IPS-15b (cell line): ENCODE data around the gene FAM50A.

ENCODE experiments used
- H3K27me3 ChIP-seq: one replicate; pipeline ENCODE4 v1.6.1; 2013; ENCODE audit warnings: low read length; ENCODE audit not compliant: control insufficient read depth, insufficient read depth
- H3K36me3 ChIP-seq: one replicate; pipeline ENCODE4 v1.6.1; 2013; ENCODE audit warnings: low read length; ENCODE audit not compliant: control insufficient read depth, insufficient read depth
- H3K4me1 ChIP-seq: one replicate; pipeline ENCODE4 v1.6.1; 2013; ENCODE audit warnings: mild to moderate bottlenecking, low read length; ENCODE audit not compliant: control insufficient read depth, insufficient read depth
- H3K4me3 ChIP-seq: one replicate; pipeline ENCODE4 v1.5.1; 2013; ENCODE audit warnings: low read depth, low read length
- H3K9ac ChIP-seq: one replicate; pipeline ENCODE4 v1.6.1; 2013; ENCODE audit warnings: low read depth, mild to moderate bottlenecking, low read length
- H3K9me3 ChIP-seq: one replicate; pipeline ENCODE4 v1.6.1; 2013; ENCODE audit warnings: mild to moderate bottlenecking, low read length; ENCODE audit not compliant: control insufficient read depth, insufficient read depth

The FAM50A gene

DNA sequence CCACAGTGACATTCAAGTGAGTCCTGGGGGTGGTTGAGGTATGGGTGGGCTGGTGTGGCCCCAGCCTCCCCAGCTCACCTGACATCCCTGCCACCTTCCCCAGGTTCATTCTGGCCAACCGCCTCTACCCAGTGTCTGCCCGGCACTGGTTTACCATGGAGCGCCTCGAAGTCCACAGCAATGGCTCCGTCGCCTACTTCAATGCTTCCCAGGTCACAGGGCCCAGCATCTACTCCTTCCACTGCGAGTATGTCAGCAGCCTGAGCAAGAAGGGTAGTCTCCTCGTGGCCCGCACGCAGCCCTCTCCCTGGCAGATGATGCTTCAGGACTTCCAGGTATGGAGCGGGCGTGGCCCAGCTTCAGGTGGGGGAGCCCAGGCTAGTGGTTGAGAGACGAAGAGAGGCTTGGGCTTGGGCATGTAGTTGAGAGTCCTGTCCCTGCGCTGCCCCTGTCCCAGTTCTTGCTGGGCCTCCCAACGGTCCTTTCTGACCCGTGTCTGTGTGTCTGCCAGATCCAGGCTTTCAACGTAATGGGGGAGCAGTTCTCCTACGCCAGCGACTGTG, 8.7 kb upstream of the FAM50A start:
- Histone ChIP-seq H3K4me3 (no peak overlapping the region), H3K36me3 (peaks cover 28% of the 10 kb centered on the region), H3K9me3 (no peaks in the 10 kb centered on the region), H3K27me3 (no peaks in the 10 kb centered on the region), H3K4me1 (no peaks in the 10 kb centered on the region), H3K9ac (no peak overlapping the region)

DNA sequence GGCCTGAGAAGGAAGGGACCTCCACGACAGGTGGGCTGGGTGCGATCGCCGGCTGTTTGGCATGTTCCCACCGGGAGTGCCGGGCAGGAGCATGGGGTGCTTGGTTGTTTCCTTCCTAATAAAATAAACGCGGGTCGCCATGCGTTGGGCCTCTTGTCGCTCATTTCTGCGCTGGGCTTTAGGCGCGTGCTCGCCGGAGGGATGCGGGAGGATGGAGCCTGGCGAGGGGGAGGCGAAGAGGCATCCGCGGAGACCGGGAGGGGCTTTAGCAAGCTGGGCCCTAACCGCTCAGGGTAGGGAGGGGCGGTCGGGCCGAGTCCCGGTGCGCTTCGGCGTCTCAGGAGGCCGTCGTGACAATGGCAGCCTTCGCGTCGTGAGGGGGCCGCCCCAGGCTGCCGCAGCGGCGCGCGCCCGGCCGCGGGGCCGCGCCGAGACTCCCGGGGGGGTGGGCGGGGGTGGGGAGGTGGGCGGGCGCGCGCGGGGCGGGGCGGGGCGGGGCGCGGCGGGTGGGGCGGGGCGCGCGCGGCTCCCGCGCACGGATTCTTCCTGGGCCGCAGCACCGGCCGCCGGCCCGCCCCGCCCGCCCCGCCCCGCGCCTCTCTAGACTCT, 7.5 kb upstream of the FAM50A start:
- Histone ChIP-seq H3K36me3 (peaks cover 32% of the 10 kb centered on the region), H3K9ac (peak overlapping the region; percentile 37), H3K4me1 (no peaks in the 10 kb centered on the region), H3K9me3 (no peaks in the 10 kb centered on the region), H3K4me3 (peak overlapping the region; percentile 59), H3K27me3 (no peaks in the 10 kb centered on the region)

DNA sequence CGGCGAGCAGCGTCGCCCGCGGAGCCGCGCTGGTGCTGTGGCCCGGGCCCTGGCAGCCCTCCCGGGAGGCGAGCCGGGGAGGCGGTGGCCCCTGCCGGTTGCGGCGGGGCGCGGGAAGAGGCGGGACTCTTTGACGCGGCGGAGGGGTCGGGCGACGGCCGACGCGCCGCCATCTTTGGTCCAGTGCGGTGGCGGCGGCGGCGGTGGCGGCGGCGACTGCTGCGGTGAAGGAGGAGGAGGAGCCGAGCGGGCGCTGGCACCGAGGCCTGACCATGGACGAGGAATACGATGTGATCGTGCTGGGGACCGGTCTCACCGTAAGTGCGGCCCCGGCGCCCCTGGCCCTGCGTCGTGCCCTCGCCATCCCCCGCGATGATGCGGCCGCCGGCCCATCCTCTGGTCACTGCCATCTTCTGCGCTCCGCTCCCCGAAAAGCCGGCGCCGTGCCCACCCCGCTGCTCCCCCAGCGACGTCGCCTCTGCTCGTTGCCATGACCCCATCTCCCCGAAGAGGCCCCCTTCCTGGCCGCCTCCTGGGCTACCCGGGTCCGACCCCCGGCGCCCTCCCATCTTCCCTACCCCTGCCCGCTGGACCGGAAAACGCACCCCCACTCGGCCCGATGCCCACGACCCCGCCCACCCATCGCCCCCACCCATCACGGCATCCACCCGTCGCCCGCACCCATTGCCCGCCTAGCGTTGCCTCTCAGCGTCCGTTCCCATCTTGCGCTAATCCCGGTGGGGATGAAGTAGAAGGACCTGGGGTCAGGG, 6.8 kb upstream of the FAM50A start, which contains the start of gene GDI1:
Gene GDI1 (plus strand): TSS at position 172 of the 770 bp plus-strand sequence. CDS start 101 bp downstream, at position 273.
- Histone ChIP-seq H3K9me3 (no peaks in the 10 kb centered on the region), H3K27me3 (no peaks in the 10 kb centered on the region), H3K36me3 (peaks cover 36% of the 10 kb centered on the region), H3K4me1 (no peaks in the 10 kb centered on the region), H3K9ac (peak within 1 kb of the TSS; percentile 37), H3K4me3 (peak within 1 kb of the TSS; percentile 59)

- Histone ChIP-seq H3K36me3 (peaks cover 36% of the 10 kb centered on the region), H3K9ac (no peak overlapping the region), H3K4me3 (peak overlapping the region; percentile 59), H3K27me3 (no peaks in the 10 kb centered on the region), H3K9me3 (no peaks in the 10 kb centered on the region), H3K4me1 (no peaks in the 10 kb centered on the region)
Observed at GRCh38 chrX:154437971-154438893, 5.7 kb upstream of the FAM50A start.

DNA sequence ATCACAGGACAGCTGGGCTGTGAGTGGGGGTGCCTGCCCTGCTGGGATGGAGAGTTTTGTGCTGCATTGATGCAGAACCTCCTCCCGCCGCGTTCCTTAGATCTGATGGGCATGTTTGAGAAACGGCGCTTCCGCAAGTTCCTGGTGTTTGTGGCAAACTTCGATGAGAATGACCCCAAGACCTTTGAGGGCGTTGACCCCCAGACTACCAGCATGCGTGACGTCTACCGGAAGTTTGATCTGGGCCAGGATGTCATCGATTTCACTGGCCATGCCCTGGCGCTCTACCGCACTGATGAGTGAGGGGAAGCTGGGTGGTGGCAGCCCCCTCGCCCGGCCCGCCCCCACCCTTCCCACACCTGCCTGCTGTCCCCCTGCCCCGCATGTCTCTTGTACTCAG, 4.1 kb upstream of the FAM50A start:
- Histone ChIP-seq H3K4me1 (no peaks in the 10 kb centered on the region), H3K9me3 (no peaks in the 10 kb centered on the region), H3K36me3 (peaks cover 36% of the 10 kb centered on the region), H3K27me3 (no peaks in the 10 kb centered on the region), H3K4me3 (no peak overlapping the region), H3K9ac (no peak overlapping the region)

GRCh38 chrX:154440623-154441357, 3.2 kb upstream of the FAM50A start:
- Histone ChIP-seq H3K27me3 (no peaks in the 10 kb centered on the region), H3K9ac (no peak overlapping the region), H3K36me3 (peaks cover 35% of the 10 kb centered on the region), H3K4me1 (no peaks in the 10 kb centered on the region), H3K4me3 (no peak overlapping the region), H3K9me3 (no peaks in the 10 kb centered on the region)

- Histone ChIP-seq H3K27me3 (no peaks in the 10 kb centered on the region), H3K36me3 (peaks cover 40% of the 10 kb centered on the region), H3K4me1 (no peaks in the 10 kb centered on the region)
Observed at GRCh38 chrX:154441564-154441963, 2.4 kb upstream of the FAM50A start.

DNA sequence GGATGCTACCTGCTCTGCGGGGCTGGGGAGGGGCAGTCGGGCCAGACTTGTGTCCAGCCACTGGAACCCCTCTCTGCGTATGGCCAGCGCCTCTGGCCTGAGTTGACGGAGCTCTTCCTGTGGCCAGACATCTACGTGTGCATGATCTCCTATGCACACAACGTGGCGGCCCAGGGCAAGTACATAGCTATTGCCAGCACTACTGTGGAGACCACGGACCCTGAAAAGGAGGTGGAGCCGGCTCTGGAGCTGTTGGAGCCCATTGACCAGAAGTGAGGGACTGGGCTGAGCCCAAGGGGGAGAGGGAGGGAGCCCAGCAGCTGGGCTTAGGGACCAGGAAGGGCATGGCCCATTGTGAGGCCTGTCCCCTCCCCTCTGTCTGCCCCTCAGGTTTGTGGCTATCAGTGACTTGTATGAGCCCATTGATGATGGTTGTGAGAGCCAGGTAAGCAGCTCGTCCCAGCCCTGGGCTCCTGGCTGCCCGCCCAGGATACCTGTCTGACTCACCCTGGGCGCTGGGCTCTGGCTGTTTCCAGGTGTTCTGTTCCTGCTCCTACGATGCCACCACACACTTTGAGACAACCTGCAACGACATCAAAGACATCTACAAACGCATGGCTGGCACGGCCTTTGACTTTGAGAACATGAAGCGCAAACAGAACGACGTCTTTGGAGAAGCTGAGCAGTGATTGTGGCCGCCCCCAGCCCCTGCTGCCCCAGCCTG, 1.8 kb upstream of the FAM50A start:
- no peaks in the 10 kb centered on the region for H3K9me3 ChIP-seq
- H3K4me3 ChIP-seq = no peak overlapping the region
- H3K27me3 ChIP-seq = no peaks in the 10 kb centered on the region
- H3K4me1 ChIP-seq = no peaks in the 10 kb centered on the region
- peaks cover 40% of the 10 kb centered on the region for H3K36me3 ChIP-seq
- H3K9ac ChIP-seq = no peak overlapping the region

More at GRCh38 chrX:154441564-154441963, 2.4 kb upstream of the FAM50A start:
- Histone ChIP-seq H3K9me3 (no peaks in the 10 kb centered on the region), H3K4me3 (no peak overlapping the region), H3K9ac (no peak overlapping the region)

- H3K4me1 ChIP-seq = no peaks in the 10 kb centered on the region
- no peaks in the 10 kb centered on the region for H3K27me3 ChIP-seq
- no peak overlapping the region for H3K9ac ChIP-seq
- H3K36me3 ChIP-seq = peaks cover 44% of the 10 kb centered on the region
- no peaks in the 10 kb centered on the region for H3K9me3 ChIP-seq
- H3K4me3 ChIP-seq = peak overlapping the region; percentile 35
Observed at GRCh38 chrX:154443479-154443910, 446 bp upstream of the FAM50A start.

DNA sequence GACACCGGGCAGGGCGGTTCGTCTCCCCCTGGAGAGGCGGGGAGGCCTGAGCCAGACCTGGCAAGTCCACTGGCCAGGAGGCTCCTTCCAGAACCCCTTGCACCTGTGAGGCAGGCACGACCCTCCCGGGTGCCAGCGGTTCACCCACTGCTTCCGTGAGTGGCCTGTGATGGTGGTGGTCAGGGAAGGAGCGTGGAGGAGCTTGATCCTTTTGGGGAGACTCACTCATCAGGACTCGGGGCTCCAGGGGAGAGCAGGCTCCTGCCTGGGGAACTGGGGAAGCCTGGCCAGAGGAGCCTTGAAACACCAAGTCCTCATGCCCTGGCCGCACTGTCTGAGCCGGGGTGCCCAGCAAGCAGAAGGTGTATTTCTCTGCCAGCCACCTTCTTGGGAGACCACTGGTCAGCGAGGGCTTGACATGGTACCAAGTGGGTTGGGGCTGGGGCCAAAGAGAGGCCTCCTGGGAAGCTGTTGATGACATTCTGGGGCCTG, 860 bp downstream of the FAM50A start:
- Histone ChIP-seq H3K4me1 (no peaks in the 10 kb centered on the region), H3K27me3 (no peaks in the 10 kb centered on the region), H3K36me3 (peaks cover 45% of the 10 kb centered on the region), H3K9me3 (no peaks in the 10 kb centered on the region), H3K4me3 (peak overlapping the region; percentile 52), H3K9ac (no peak overlapping the region)
